ENCODE measurements around the gene OR5B2. TPM values are rescaled to one million over a fixed set of nuclear protein-coding genes. Genes with fewer than 3 reads are reported as not detected.

The OR5B2 gene
- total RNA-seq, 1 donor from 2014 or later = not detected

Other genes starting within 250 kb of the OR5B2 start
- gene OR9Q2, start 239.1 kb downstream of the OR5B2 start, total RNA-seq = not detected
- not detected for gene OR1S2, start 224.0 kb downstream of the OR5B2 start, total RNA-seq
- not detected for gene OR1S1, start 215.4 kb downstream of the OR5B2 start, total RNA-seq
- gene OR10Q1, start 199.2 kb downstream of the OR5B2 start, total RNA-seq = not detected
- gene OR10W1, start 159.9 kb downstream of the OR5B2 start, total RNA-seq = not detected
- not detected for gene OR5B17, start 69.1 kb downstream of the OR5B2 start, total RNA-seq
- not detected for gene OR5B3, start 21.2 kb downstream of the OR5B2 start, total RNA-seq
- gene OR5B12, start 14.1 kb upstream of the OR5B2 start, total RNA-seq = not detected
- gene OR5B21, start 80.0 kb upstream of the OR5B2 start, total RNA-seq = not detected
- gene LPXN, start 147.7 kb upstream of the OR5B2 start, total RNA-seq = 17.2 TPM
- gene ZFP91, start 150.9 kb upstream of the OR5B2 start, total RNA-seq = 46.5 TPM
- 426 TPM for gene CNTF, start 194.5 kb upstream of the OR5B2 start, total RNA-seq

Measured in sciatic nerve (tissue), 1 donor.